Daoy (cell line): Measurements from ENCODE around the gene ABTB2. TPM values are rescaled to one million over a fixed set of nuclear protein-coding genes. Genes with fewer than 3 reads are reported as not detected.
A peak's percentile ranks its signal among the peaks of the same experiment; 100 is the strongest.

Experiments
- DNase-seq: peaks from one replicate; pipeline ENCODE4 v3.0.0-alpha.2; 2015; ENCODE audit warnings: low read depth
- total RNA-seq: library from RNA; depleted of rRNA; stranded (reverse); fragments of >200 nt; shearing (Covaris generic); gene quantifications from 2 replicates; pipeline ENCODE4 v1.2.3, GENCODE V29; 2014

ABTB2 gene
- total RNA-seq, 1 experiment from 2014 or later: 9.3 TPM

DNA sequence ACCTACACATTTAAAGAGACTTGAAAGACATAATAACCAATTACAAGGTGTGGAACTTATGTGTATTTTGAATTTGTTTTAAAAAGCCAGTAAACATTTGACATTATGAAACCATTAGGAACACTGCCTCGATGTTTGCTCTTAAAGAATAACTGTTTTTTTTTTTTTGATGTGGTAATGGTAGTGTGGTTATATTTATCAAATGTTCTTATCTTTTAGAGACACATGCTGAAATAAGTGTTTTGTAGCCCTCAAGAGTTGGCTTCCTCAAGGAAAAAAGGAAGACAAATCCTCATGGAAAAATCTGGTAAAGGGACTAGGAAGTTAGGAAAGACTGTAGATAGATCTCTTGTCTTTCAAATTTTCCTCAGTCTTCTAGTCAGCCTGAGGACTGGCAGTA, 2.2 kb upstream of the ABTB2 start:
- DNase-seq: no peak

DNA sequence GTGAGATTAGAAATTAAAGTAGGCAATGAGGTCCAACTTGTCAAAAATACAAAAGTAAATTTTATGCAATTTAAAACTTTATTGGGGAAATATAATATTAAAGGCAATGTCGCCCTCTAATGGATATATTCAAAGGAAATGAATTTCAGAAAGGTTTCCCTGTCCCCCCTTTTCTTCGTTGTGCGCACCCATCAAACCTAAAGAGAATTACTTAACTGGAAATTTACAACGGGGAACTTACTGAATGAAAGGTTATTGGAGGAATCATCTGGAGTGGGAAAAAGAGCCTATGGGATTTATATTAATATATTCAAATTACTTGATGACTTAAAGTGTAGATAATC, 1.7 kb upstream of the ABTB2 start:
- no peak for DNase-seq

DNA sequence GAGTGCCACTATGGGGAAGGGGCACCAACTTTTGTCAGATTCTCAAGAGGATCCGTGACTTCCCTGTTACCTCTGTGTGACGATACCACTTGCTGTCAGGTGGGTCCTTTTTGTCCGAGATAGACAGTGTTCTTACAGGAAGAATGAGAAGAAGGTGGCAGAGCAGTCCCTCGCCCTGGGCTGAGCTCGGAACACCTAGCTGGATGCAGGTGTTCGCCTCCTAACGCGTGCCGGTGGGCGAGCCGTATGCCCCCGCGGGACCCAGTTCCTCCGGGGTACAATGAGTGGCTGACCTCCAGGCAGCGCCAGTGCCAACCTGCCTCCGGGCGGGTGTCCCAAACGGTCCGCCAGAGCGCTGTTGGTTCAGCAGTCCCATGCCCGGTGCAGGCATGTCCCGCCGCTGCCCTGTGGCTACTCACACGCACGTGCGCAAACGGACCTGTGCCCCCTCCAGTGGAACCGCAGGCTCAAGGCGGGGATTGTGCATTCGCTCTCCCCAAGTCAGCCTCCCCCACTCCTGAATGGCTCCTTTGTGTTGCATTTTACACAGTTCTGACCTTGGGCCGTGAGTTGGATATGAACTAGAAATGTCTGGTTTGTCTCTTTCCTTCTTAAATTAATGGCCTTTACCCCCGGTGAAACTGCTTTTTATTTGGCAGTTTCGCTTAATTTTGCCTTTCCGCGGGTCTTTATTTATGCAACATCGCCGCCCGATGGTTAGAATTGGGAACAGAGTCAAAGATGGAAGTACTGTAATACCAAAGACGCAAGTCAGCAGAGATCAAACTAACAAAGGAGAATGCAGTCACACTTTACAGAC, 1.1 kb upstream of the ABTB2 start:
- peak; percentile 67 for DNase-seq

DNA sequence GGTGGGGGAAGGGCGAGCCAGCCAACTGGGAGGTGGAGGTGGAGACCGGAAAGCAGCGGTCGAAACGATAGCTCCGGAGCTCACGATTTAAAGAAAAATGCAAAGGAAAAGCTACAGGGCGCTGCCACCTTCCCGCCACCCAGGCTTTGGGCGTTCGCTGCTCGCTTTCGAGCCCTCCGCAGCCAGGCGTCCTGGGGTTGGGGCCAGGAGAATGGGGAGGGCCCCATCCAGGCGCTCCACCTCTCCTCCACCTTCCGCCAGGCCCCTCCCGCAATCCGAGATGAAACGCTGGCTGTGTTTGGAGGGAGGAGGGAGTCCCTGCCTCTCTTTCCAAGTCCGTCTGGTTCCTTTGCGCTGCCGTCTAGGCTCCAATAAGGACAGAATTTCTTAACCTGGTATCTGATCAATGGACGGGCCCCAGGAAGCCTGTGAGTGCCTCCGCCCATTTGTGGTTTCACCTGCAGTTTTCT, 483 bp upstream of the ABTB2 start:
- peak; percentile 85 for DNase-seq

DNA sequence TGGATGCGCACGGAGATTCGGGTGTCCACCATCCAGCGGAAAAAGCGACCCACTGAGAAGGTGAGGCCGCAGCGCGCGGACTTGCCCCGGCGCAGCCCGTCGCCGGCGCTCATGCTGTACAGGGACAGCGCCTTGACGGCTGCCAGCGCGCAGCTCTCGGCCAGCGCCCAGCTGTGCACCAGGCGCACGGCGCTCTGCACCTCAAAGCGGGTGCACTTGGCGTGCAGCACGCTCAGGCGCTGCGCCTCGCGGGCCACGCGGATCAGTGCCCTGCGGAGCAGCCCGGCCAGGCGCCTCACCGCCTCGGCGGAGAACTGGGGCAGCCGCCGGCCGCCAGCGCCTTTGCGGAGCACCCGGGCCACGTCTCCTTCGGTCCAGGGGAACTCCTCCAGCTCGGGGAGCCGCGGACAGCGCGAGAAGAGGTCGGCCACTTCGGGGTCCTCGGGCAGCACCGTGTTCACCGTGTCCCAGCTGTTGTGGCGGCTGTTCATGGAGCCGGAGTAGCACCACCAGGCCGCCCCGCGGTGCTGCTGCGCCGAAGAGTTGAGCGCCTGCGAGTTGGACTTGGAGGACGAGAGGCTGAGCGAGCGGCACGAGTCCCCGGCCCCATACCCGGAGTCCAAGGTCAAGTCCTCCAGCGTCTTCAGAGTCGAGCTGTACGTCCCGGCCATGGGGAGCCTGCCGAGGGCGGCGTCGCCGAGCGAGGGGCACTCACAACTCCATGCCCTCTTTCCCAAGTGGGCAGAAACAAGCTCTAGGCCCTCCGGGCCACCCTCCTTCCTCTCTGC, 703 bp downstream of the ABTB2 start:
- DNase-seq: peak; percentile 58

DNA sequence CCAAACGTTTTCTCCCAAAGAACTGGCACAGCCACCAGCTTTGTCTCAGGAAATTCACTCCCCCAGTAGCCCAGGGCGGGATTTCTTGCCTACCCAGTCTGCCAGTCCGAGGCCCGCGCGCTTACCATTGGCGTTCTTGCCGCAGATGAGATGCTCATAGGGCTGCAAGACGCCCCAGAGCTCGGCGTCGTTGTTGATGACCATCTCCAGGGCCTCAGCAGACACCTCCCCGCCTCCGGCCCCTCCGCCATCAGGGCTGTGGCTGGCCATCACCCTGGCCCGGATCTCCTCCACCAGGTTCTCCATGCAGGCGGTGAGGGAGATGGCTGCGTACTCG, 1.3 kb downstream of the ABTB2 start:
- DNase-seq: peak; percentile 63

DNA sequence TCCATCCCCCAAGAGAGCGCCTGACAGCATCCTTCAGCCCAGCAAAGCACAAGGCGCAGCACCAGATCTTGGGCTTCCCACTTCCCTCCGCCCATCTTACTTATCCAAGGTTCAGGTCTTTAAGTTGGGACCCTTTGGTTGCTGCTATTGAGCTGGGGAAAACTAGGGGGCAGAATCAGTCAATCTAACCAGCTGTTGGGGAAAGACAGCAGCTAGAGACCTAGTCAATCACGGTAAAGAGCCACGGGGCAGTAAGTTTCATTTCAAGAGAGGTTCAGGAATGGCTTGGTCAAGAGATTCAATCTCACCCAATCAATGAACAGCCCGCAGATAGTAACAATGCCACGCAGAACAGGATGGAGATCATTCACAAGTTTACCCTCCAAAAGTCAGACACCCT, 1.7 kb downstream of the ABTB2 start:
- DNase-seq: peak; percentile 39

DNA sequence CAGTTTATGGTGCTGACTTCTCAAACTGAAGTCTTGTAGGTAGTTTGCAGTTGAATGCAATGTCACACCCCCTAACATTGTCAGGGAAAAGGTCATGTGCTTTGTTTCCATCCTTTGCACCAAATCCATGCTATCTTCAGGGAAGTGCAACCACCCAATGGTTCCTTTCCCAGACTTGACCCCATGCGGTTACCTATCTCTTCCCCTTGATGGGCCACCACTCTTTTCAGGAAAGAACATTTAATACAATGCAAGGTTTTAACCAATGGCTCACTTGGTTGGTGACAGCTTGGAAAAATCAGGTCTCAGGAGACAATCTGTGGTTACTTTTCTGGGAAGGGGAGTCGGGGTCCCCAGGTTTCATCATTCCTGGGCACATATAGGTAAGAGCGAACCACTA, 2.1 kb downstream of the ABTB2 start:
- no peak for DNase-seq

DNA sequence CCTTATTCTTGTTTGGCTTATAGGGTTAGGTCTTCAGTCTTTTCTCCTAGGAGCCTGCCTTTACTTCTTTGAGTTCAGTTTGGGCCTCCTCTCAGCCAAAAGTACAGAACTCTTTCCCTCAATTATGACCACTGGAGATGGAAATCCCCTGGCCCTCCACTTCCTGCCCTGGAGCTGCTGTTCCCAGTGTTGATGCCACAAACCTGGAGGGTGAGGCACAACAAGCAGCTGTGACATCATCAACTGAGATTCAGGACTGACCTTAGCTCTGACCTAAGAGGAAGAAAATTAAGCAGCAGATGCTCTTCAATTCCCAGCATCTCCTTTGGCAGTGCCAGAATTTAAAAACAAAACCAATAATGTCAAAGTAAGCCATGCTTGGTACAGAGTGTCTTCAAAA, 3.0 kb downstream of the ABTB2 start:
- peak; percentile 74 for DNase-seq

DNA sequence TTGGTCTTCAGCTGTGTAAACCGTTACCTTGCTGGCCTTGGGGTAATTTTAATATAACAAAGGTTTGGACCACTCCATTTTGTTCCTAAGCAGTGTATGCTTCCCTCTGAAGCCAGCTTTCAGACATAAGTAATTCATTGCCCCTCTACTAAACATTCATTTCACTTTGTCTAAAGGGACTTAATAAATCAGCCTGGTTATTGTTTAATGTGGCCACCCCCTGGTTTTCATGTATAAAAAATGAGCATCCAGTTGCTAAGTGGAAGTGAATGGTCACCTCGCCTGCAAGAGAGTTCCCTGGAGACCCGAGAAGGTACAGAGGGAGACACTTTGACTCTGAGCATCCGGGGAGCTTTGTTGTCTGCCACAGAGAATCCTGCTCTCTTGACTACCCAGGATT, 3.9 kb downstream of the ABTB2 start:
- no peak for DNase-seq

DNA sequence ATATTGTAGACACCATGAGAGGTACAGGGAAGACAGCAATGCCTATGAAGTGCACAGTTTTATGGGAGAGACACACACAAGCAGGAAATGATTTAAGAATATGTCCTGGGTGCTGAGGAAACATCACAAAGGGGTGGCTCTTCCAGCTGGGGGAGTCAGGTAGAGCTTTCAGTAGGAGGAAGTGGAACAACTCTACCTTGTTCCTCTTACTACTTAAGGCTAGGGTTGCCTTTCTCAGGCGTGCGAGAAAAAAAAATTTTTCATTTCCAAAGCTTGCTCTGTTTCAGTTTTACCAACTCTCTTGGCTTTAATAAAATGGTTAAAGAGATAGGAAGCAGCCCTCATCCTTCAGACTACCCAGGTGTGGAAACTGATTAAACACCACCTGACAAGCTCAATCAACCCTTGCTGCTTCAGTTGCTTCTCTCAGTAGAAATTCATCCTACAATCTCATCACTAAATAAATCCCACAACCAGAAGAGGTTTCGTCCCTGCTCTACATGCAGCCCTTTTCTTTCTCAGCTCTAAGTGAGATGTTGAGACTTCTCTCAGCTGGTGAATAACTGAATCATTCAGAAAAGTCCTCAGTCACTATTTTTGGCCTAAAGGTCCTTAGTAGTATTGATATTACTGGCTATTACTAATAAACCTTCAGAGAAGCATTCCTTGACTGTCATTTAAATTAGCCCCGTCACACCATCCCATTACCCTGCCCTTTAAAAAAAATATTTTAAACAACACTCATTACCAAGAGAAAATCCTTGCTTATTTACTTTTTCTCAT, 5.9 kb downstream of the ABTB2 start:
- DNase-seq: no peak

DNA sequence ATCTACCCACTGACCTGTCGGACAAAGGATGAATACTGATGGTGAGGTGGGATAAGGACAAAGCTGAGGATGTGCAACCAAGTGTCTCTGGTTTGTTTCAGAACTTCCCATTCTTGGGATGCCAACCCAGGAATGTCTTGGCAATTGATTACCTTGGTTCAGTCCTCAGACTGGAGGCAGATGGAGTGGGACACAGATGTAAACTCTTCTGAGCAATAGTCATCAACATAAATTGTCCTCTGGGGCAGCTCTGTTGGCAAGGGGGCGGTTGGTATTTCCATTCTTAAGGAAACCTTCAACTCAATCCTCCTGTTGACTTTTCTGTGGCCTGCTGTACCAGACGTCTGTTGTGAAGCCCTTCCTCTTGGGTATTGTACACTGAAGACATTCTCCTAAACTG, 6.8 kb downstream of the ABTB2 start:
- DNase-seq: no peak

DNA sequence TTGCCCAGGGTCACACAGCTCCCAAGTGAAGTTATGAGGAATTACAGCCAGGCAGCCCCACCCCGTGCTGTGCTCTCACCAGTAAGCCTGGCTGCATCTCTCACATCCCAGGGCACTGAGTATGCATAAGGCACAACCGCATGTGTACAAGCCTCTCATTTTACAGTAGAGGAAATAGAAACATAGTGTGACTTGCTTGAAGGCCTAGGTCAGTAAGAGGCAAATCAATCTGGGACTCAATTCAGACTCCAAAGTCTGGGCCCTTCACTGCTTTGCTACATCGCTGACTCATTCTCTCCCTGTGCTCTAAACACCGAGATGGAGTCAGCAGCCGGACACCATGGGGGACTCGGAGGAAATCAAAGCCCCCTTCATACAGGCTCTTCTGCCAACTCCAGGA, 7.9 kb downstream of the ABTB2 start:
- DNase-seq: peak; percentile 63

DNA sequence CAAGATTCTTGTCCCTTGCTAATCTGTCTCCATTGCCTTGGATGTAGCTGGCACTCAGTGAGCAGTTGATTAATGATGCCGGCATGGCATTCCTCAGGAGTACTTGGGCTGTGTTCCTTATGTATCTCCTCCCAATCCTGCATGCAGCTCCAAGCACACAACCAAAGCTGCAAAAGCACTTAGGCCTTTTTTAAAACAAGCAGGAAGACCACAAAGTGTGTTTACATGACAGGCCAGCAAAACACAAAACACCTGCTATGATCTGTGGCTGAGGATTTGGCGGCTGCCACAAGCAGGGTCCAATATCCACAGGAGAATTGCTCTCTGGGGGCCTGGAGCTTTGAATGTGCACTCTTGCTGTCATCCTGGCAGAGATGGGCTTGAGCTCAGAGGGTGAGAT, 8.9 kb downstream of the ABTB2 start:
- no peak for DNase-seq

DNA sequence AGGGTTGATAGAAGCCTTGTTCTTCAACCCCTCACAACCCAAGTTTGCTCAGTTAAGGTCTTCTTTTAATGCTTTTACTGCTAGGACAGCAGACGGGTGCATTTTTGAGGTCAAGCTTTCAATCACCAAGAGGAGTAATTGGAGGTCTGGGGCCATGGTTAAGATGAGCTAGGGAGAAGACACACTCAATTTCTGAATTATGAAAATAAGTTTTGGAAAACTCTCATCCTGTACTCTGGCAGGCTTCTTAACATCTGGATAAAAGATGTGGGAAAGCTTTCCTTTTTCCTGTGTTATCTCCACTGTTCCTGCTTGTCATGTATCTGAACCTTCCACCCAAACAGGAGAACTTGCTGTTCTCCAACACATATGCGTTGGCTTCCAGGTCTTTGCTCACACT, 9.7 kb downstream of the ABTB2 start:
- no peak for DNase-seq

DNA sequence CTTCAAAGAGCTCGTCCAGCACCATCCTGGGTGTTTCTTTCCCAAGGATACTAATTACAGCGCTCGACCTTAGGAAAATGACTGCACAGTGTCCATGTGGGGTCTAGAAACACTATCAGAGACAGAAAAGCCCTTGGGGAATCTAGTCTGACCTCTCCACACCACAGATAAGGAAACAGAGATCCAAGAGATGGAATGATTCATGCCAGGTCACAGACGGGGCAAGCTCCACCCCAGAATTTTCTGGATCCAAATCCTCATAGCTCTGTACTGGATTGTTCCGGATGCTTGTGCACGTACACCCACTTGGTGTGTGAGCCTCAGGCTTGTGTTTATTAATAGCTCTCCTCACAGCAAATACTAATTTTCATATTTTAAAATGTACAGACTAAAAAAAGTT, 11.3 kb downstream of the ABTB2 start:
- peak; percentile 45 for DNase-seq

DNA sequence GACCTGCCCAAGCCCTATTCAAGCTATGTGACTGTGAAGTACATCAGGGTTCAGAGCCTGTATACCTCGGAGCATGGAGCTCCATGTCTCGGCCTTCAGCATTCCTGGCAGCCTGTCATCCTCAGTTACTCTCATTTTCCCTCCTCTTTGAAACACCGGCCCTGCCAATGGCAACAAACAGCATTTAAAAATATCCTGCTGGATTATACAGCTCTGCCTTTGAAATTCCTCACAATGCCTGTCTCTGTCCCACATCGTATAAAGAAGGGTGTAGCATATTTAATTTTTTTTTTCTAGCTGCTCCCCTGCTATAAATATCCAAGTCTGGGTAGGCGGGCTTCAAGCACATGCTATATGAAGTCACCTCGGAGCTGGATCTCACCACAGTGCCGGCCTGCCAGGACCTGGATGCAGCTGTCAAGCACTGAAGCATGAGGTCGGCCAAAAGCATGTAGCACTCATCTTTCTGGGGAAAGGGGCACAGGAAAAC, 11.8 kb downstream of the ABTB2 start:
- DNase-seq: peak; percentile 69

DNA sequence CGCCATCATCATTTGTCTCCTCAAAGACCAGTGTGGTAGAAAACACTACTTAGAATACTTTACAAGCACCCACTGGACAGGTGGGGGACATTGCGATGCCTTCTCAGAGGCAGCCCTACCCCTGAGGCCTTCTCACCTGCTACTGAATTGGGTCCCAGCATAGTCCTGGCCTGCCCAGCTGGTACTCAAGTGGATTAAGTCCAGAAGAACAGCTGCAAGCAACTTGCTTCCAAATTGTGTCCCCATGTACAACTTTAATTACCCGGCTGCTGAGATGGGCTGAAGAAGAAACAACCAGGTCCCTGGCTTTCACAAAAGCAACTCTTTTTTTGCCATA, 12.3 kb downstream of the ABTB2 start:
- no peak for DNase-seq

DNA sequence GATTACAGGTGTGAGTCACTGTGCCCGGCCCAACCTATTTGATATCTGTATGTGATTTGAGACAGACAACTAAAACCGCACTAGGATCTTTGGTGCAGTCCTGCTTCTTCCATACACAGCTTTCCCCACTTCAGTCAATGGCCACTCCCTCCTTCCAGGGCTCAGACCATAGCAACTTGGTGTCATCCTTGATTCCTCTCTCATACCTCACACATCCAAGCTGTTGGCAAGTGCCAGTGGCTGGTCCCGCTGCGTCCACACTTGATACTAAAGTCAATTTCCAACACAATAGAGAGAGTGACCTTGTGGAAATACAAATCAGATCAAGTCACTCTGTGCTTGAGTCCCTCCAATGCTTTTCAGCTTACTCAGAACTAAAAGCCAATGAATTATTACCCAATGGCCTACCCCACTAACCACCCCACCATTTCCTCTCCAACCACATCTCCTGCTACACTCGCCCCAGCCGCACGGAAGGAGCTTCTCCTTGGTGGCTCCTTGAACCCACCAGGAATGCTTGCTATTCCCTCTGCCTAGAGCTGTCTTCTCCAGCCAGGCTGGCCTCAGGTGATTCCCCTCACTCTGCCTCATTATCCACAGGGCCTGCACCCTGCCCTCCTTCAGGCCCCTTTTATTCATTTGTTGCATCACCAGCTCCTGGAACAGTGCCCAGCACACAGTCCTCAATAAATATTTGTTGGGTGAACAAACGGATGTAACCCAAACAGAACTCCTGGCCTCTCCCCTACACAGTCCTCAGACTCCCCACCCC, 12.9 kb downstream of the ABTB2 start:
- peak; percentile 91 for DNase-seq

DNA sequence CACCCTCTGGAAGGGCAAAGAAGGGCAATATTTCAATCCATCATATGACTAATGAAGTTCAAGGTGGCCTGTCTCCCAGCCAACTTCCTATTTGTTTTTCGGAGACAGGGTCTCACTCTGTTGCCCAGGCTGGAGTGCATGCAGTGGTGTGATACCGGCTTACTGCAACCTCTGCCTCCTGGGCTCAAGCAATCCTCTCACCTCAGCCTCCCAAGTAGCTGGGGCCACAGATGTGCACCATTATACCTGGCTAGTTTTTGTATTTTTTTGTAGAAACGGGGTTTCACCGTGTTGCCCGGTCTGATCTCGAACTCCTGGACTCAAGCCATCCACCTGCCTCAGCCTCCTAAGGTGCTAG, 13.4 kb downstream of the ABTB2 start:
- DNase-seq: peak; percentile 18

DNA sequence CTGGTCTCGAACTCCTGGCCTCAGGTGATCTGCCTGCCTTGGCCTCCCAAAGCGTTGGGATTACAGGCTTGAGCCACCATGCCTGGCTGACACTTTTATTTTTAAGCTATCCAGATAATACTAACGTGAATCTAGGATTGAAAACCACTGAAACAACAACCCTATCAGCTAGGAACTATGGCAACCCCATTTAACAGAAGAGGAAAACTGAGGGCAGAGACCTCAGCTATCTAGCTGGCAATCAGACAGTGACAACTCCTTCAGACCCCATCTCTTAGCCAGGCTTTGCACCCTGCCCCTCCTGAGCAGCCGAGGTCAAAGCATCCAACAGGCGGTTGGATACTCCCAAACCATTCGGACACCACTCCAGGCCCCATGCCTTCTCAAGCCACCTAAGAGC, 14.1 kb downstream of the ABTB2 start:
- DNase-seq: no peak

DNA sequence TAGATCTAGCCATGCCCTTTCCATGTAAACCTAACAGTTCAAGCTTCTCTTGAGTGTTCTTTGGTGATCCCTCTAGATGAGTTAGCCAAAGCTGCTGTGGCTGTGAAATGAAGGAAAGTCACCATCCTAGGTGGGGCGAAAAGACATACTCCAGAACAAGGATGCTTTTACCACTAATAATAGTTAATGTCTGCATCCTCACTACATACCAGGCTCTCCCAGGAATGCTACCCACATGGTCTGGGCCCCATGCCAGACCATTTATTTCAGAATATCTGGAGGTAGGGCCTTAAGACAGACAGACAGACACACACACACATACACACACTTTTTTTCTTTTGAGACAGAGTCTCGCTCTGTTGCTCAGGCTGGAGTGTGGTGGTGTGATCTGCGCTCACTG, 14.7 kb downstream of the ABTB2 start:
- peak; percentile 83 for DNase-seq
